ENCODE measurements around the gene CHID1. TPM values are rescaled to one million over a fixed set of nuclear protein-coding genes. Genes with fewer than 3 reads are reported as not detected.

Gene CHID1
- total RNA-seq, 1 donor from 2014 or later: 56.6 TPM

GRCh38 chr11:909406-909805 lies 1.2 kb downstream of the CHID1 start:
- Histone ChIP-seq H3K4me3 (peak overlapping the region; percentile 99), H3K79me2 (ENCODE audit: low read depth) (peaks cover 29% of the 10 kb centered on the region), H3K4me2 (peak overlapping the region; percentile 90)

GRCh38 chr11:908273-908672 lies 2.3 kb downstream of the CHID1 start:
- H3K36me3 ChIP-seq: no peaks in the 10 kb centered on the region
- no peak overlapping the region for H3K27ac Mint-ChIP-seq

More at GRCh38 chr11:909406-909805, 1.2 kb downstream of the CHID1 start:
- Histone ChIP-seq H3F3A (ENCODE audit: low read depth) (peaks cover 11% of the 10 kb centered on the region), H3K9ac (peak overlapping the region; percentile 87), H2AFZ (replicated peaks) (no peak overlapping the region), H4K20me1 (ENCODE audit: low read depth) (peaks cover 11% of the 10 kb centered on the region), H3K4me1 (peaks cover 14% of the 10 kb centered on the region), H3K27ac (no peak overlapping the region), H3K9me3 (ENCODE audit: low read depth) (no peaks in the 10 kb centered on the region), H3K27me3 (no peaks in the 10 kb centered on the region), H3K36me3 (no peaks in the 10 kb centered on the region)
- H3K27ac Mint-ChIP-seq: no peak overlapping the region
- peaks cover 2% of the 10 kb centered on the region for H3K27me3 Mint-ChIP-seq (ENCODE audit: insufficient read depth, low read depth)
- no peak for DNase-seq (ENCODE audit: low spot score)
- H3K9me3 Mint-ChIP-seq: no peaks in the 10 kb centered on the region
- no peak for TF ChIP-seq EZH2 (IDR thresholded peaks at IDR 0.05)
- no peak for TF ChIP-seq CTCF (IDR thresholded peaks at IDR 0.05)
- TF ChIP-seq EZH2phosphoT487 (IDR thresholded peaks at IDR 0.05): no peak
- peaks cover 6% of the 10 kb centered on the region for H3K36me3 Mint-ChIP-seq
- H3K4me3 Mint-ChIP-seq: peak overlapping the region; percentile 94
- peaks cover 18% of the 10 kb centered on the region for H3K4me1 Mint-ChIP-seq

GRCh38 chr11:907668-908067 lies 2.9 kb downstream of the CHID1 start:
- DNase-seq (ENCODE audit: low spot score): no peak
- Histone ChIP-seq H3K36me3 (no peaks in the 10 kb centered on the region), H3K9ac (no peak overlapping the region), H2AFZ (replicated peaks) (no peak overlapping the region), H3K27me3 (no peaks in the 10 kb centered on the region), H3K79me2 (ENCODE audit: low read depth) (peaks cover 29% of the 10 kb centered on the region), H4K20me1 (ENCODE audit: low read depth) (peaks cover 11% of the 10 kb centered on the region), H3K4me3 (no peak overlapping the region), H3K9me3 (ENCODE audit: low read depth) (no peaks in the 10 kb centered on the region), H3K27ac (no peak overlapping the region), H3K4me1 (peaks cover 14% of the 10 kb centered on the region), H3K4me2 (no peak overlapping the region), H3F3A (ENCODE audit: low read depth) (peaks cover 11% of the 10 kb centered on the region)
- H3K27ac Mint-ChIP-seq: no peak overlapping the region
- TF ChIP-seq EZH2phosphoT487 (IDR thresholded peaks at IDR 0.05) (no peak), EZH2 (IDR thresholded peaks at IDR 0.05) (no peak), CTCF (IDR thresholded peaks at IDR 0.05) (no peak)
- H3K4me1 Mint-ChIP-seq: peaks cover 18% of the 10 kb centered on the region
- peaks cover 2% of the 10 kb centered on the region for H3K27me3 Mint-ChIP-seq (ENCODE audit: insufficient read depth, low read depth)
- H3K36me3 Mint-ChIP-seq: peaks cover 13% of the 10 kb centered on the region
- H3K4me3 Mint-ChIP-seq: no peak overlapping the region
- H3K9me3 Mint-ChIP-seq: no peaks in the 10 kb centered on the region

More at GRCh38 chr11:908273-908672, 2.3 kb downstream of the CHID1 start:
- Mint-ChIP-seq H3K4me3 (peak overlapping the region; percentile 53), H3K9me3 (no peaks in the 10 kb centered on the region), H3K4me1 (peaks cover 18% of the 10 kb centered on the region), H3K36me3 (peaks cover 13% of the 10 kb centered on the region), H3K27me3 (ENCODE audit: insufficient read depth, low read depth) (peaks cover 2% of the 10 kb centered on the region)
- H3K4me3 ChIP-seq: no peak overlapping the region
- H3K9me3 ChIP-seq (ENCODE audit: low read depth): no peaks in the 10 kb centered on the region
- no peaks in the 10 kb centered on the region for H3K27me3 ChIP-seq
- H3K4me1 ChIP-seq: peaks cover 14% of the 10 kb centered on the region
- peaks cover 29% of the 10 kb centered on the region for H3K79me2 ChIP-seq (ENCODE audit: low read depth)
- H3K4me2 ChIP-seq: no peak overlapping the region
- no peak overlapping the region for H2AFZ ChIP-seq (replicated peaks)
- H3F3A ChIP-seq (ENCODE audit: low read depth): peaks cover 11% of the 10 kb centered on the region
- TF ChIP-seq EZH2 (IDR thresholded peaks at IDR 0.05): no peak
- no peak for TF ChIP-seq CTCF (IDR thresholded peaks at IDR 0.05)
- no peak for TF ChIP-seq EZH2phosphoT487 (IDR thresholded peaks at IDR 0.05)
- DNase-seq (ENCODE audit: low spot score): no peak
- H4K20me1 ChIP-seq (ENCODE audit: low read depth): peaks cover 11% of the 10 kb centered on the region
- no peak overlapping the region for H3K9ac ChIP-seq
- no peak overlapping the region for H3K27ac ChIP-seq
